AG20443 (cell line): Measurements from ENCODE around the gene SLC39A10.

Source experiments
- DNase-seq: peaks from one replicate; pipeline ENCODE4 v3.0.0; 2012; ENCODE audit warnings: low spot score, mixed read lengths

Gene SLC39A10

GRCh38 chr2:195727106-195727505 is 70.1 kb downstream of the SLC39A10 start:
- DNase-seq: no peak

GRCh38 chr2:195730912-195731311 is 73.9 kb downstream of the SLC39A10 start:
- DNase-seq: no peak

- no peak for DNase-seq
Measured at GRCh38 chr2:195732574-195732973, 75.5 kb downstream of the SLC39A10 start.

- DNase-seq: no peak
Measured at GRCh38 chr2:195733831-195734230, 76.8 kb downstream of the SLC39A10 start.

GRCh38 chr2:195734395-195734794 is 77.4 kb downstream of the SLC39A10 start:
- DNase-seq: no peak

- DNase-seq: no peak
Measured at GRCh38 chr2:195734931-195735330, 77.9 kb downstream of the SLC39A10 start.

GRCh38 chr2:195735347-195735746 is 78.3 kb downstream of the SLC39A10 start:
- DNase-seq: no peak

GRCh38 chr2:195737511-195738325 is 80.7 kb downstream of the SLC39A10 start:
- no peak for DNase-seq

GRCh38 chr2:195741191-195741590 is 84.2 kb downstream of the SLC39A10 start:
- DNase-seq: no peak

- no peak for DNase-seq
Measured at GRCh38 chr2:195756218-195756942, 99.4 kb downstream of the SLC39A10 start.

GRCh38 chr2:195758846-195759245 is 101.8 kb downstream of the SLC39A10 start:
- DNase-seq: no peak

- no peak for DNase-seq
Measured at GRCh38 chr2:195759877-195760276, 102.9 kb downstream of the SLC39A10 start.

- DNase-seq: no peak
Measured at GRCh38 chr2:195763866-195764265, 106.8 kb downstream of the SLC39A10 start.

- DNase-seq: no peak
Measured at GRCh38 chr2:195766691-195767090, 109.7 kb downstream of the SLC39A10 start.

GRCh38 chr2:195768431-195768830 is 111.4 kb downstream of the SLC39A10 start:
- DNase-seq: no peak

GRCh38 chr2:195769975-195770374 is 112.9 kb downstream of the SLC39A10 start:
- no peak for DNase-seq

- DNase-seq: no peak
Measured at GRCh38 chr2:195779491-195779890, 122.5 kb downstream of the SLC39A10 start.

- no peak for DNase-seq
Measured at GRCh38 chr2:195782156-195782555, 125.1 kb downstream of the SLC39A10 start.
